Measurements from ENCODE around the gene SOX1. TPM values are rescaled to one million over a fixed set of nuclear protein-coding genes. Genes with fewer than 3 reads are reported as not detected.

SOX1 gene
- total and polyA plus RNA-seq, 4 donors = 0.09 TPM; not detected in 3

DNA sequence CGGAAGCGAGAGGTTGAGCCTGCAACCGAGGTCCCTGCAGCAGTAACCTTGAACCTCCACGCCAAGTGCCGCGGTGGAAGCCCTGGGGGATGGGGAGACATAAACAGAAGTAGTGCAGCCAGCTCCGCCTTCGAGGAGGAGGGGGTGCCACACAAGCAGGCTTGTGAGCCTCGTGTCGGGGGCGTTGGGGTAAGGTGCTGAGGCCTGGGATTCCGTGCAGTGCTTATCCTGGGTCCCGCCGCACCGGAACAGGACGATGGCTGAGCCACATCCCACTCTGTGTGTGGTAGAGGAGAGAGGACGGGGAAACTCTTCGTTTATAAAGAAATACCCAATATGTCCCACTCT is 51.0 kb downstream of the SOX1 start:
- no peak for TF ChIP-seq CTCF (IDR thresholded peaks at IDR 0.05; ENCODE audit: control extremely low read depth, extremely low read depth)
- Histone ChIP-seq H3K4me1 (ENCODE audit: control insufficient read depth in 5 of 5, insufficient read depth in 5 of 5, low read length in 5 of 5) (no peaks in the 10 kb centered on the region), H3K27ac (ENCODE audit: low read depth in 1 of 2, low read length in 1 of 2) (no peak overlapping the region), H3K27me3 (ENCODE audit: control insufficient read depth in 3 of 3, insufficient read depth in 3 of 3, low read length in 2 of 3) (peaks cover 0 to 55% (median 19%) of the 10 kb centered on the region in 3 donors), H3K9me3 (ENCODE audit: control insufficient read depth in 4 of 4, insufficient read depth in 3 of 4, low read length in 3 of 4) (peaks cover 0 to 10% (median 0%) of the 10 kb centered on the region in 4 donors), H3K4me3 (no peak overlapping the region), H3K9ac (ENCODE audit: insufficient read depth in 1 of 2, low read length in 2 of 2) (no peak overlapping the region), H3K36me3 (ENCODE audit: control insufficient read depth in 4 of 4, insufficient read depth in 4 of 4, low read length in 4 of 4) (no peaks in the 10 kb centered on the region)
- ATAC-seq (ENCODE audit: insufficient read depth, low FRiP score) (no peak), DNase-seq (no peak)
- 61 to 67% methylated on average over 18 of the region's 18 CpGs for WGBS, 2 donors

GRCh38 chr13:112118451-112119064 is 51.6 kb downstream of the SOX1 start:
- no peak for TF ChIP-seq CTCF (IDR thresholded peaks at IDR 0.05; ENCODE audit: control extremely low read depth, extremely low read depth)
- H3K4me1 ChIP-seq (ENCODE audit: control insufficient read depth in 5 of 5, insufficient read depth in 5 of 5, low read length in 5 of 5) = no peaks in the 10 kb centered on the region
- no peak overlapping the region for H3K27ac ChIP-seq (ENCODE audit: low read depth in 1 of 2, low read length in 1 of 2)
- H3K27me3 ChIP-seq (ENCODE audit: control insufficient read depth in 3 of 3, insufficient read depth in 3 of 3, low read length in 2 of 3) = peaks cover 0 to 49% (median 15%) of the 10 kb centered on the region in 3 donors
- no peaks in the 10 kb centered on the region for H3K36me3 ChIP-seq (ENCODE audit: control insufficient read depth in 4 of 4, insufficient read depth in 4 of 4, low read length in 4 of 4)
- H3K9ac ChIP-seq (ENCODE audit: insufficient read depth in 1 of 2, low read length in 2 of 2) = no peak overlapping the region
- DNase-seq (no peak), ATAC-seq (ENCODE audit: insufficient read depth, low FRiP score) (no peak)
- WGBS, 2 donors = 70 to 73% methylated on average over 23 of the region's 23 CpGs
- H3K9me3 ChIP-seq (ENCODE audit: control insufficient read depth in 4 of 4, insufficient read depth in 3 of 4, low read length in 3 of 4) = peaks cover 0 to 10% (median 0%) of the 10 kb centered on the region in 4 donors
- no peak overlapping the region for H3K4me3 ChIP-seq

- WGBS, 2 donors = 89 to 92% methylated on average over 14 of the region's 14 CpGs
- Histone ChIP-seq H3K9ac (ENCODE audit: insufficient read depth in 1 of 2, low read length in 2 of 2) (no peak overlapping the region), H3K27me3 (ENCODE audit: control insufficient read depth in 3 of 3, insufficient read depth in 3 of 3, low read length in 2 of 3) (peaks cover 0 to 44% (median 10%) of the 10 kb centered on the region in 3 donors), H3K4me1 (ENCODE audit: control insufficient read depth in 5 of 5, insufficient read depth in 5 of 5, low read length in 5 of 5) (no peaks in the 10 kb centered on the region), H3K9me3 (ENCODE audit: control insufficient read depth in 4 of 4, insufficient read depth in 3 of 4, low read length in 3 of 4) (peaks cover 0 to 6% (median 0%) of the 10 kb centered on the region in 4 donors), H3K36me3 (ENCODE audit: control insufficient read depth in 4 of 4, insufficient read depth in 4 of 4, low read length in 4 of 4) (no peaks in the 10 kb centered on the region), H3K4me3 (no peak overlapping the region), H3K27ac (ENCODE audit: low read depth in 1 of 2, low read length in 1 of 2) (no peak overlapping the region)
- ATAC-seq (ENCODE audit: insufficient read depth, low FRiP score) (no peak), DNase-seq (no peak)
- TF ChIP-seq CTCF (IDR thresholded peaks at IDR 0.05; ENCODE audit: control extremely low read depth, extremely low read depth) = no peak
Measured at GRCh38 chr13:112119192-112120030, 52.5 kb downstream of the SOX1 start.

Data from lung (tissue), 12 donors.